GM23338 (cell line): ENCODE data around the gene MACROD1. TPM values are rescaled to one million over a fixed set of nuclear protein-coding genes. Genes with fewer than 3 reads are reported as not detected.
A peak's percentile ranks its signal among the peaks of the same experiment; 100 is the strongest.

Experiments used
- ATAC-seq: fragments of 200-7000 bp; cut with Tn5 transposase; 3 replicates; pipeline ENCODE4 v1.9.1; 2020
- DNase-seq: peaks from one replicate; pipeline ENCODE4 v3.0.0-alpha.2; 2015; ENCODE audit warnings: low spot score
- H2AFZ ChIP-seq: fragments of 200-600 bp; sonication (generic); 2 replicates; pipeline ENCODE4 v1.8.0; 2016; ENCODE audit warnings: antibody characterized with exemption, mild to moderate bottlenecking, moderate library complexity
- H3F3A ChIP-seq: fragments of 200-600 bp; sonication (generic); replicated peaks from 2 replicates; pipeline ENCODE4 v1.8.0; 2017; ENCODE audit warnings: antibody characterized with exemption, mixed run types, low read depth
- H3K27ac ChIP-seq: fragments of 200-600 bp; sonication (generic); 2 replicates; pipeline ENCODE4 v1.6.1; 2016; ENCODE audit warnings: low read depth
- H3K27me3 ChIP-seq: fragments of 200-600 bp; sonication (generic); 2 replicates; pipeline ENCODE4 v1.8.0; 2016; ENCODE audit warnings: mild to moderate bottlenecking, mixed run types, moderate library complexity; ENCODE audit not compliant: insufficient read depth
- H3K36me3 ChIP-seq: fragments of 200-600 bp; sonication (generic); 2 replicates; pipeline ENCODE4 v1.8.0; 2016; ENCODE audit warnings: mild to moderate bottlenecking; ENCODE audit not compliant: insufficient read depth
- H3K4me1 ChIP-seq: fragments of 200-600 bp; sonication (generic); 2 replicates; pipeline ENCODE4 v1.8.0; 2016; ENCODE audit warnings: mild to moderate bottlenecking, moderate library complexity; ENCODE audit not compliant: insufficient read depth
- H3K4me2 ChIP-seq: fragments of 200-600 bp; sonication (generic); 2 replicates; pipeline ENCODE4 v1.7.1; 2017; ENCODE audit warnings: mixed run types
- H3K4me3 ChIP-seq: fragments of 200-600 bp; sonication (generic); 2 replicates; pipeline ENCODE4 v1.6.1; 2016; ENCODE audit warnings: mixed run types
- H3K79me2 ChIP-seq: fragments of 200-600 bp; sonication (generic); replicated peaks from 2 replicates; pipeline ENCODE4 v1.8.0; 2017; ENCODE audit warnings: mild to moderate bottlenecking; ENCODE audit not compliant: insufficient read depth
- H3K9me2 ChIP-seq: fragments of 200-600 bp; sonication (generic); 2 replicates; pipeline ENCODE4 v1.8.0; 2017; ENCODE audit not compliant: insufficient read depth
- H4K20me1 ChIP-seq: fragments of 200-600 bp; sonication (generic); replicated peaks from 2 replicates; pipeline ENCODE4 v1.8.0; 2017; ENCODE audit warnings: mild to moderate bottlenecking; ENCODE audit not compliant: insufficient read depth
- H3K27ac Mint-ChIP-seq: 2 replicates; pipeline ENCODE4 v1.8.0; 2020; ENCODE audit warnings: inconsistent platforms, mild to moderate bottlenecking, moderate library complexity, mixed read lengths
- H3K27me3 Mint-ChIP-seq: 3 replicates; pipeline ENCODE4 v1.8.0; 2022; ENCODE audit warnings: low read depth, mild to moderate bottlenecking, moderate library complexity, mixed read lengths, inconsistent platforms; ENCODE audit not compliant: insufficient read depth, poor library complexity
- H3K36me3 Mint-ChIP-seq: 3 replicates; pipeline ENCODE4 v1.8.0; 2021; ENCODE audit warnings: low read depth, mild to moderate bottlenecking, inconsistent platforms, moderate library complexity, mixed read lengths
- H3K4me1 Mint-ChIP-seq: 3 replicates; pipeline ENCODE4 v1.8.0; 2020; ENCODE audit warnings: mild to moderate bottlenecking, inconsistent platforms, mixed read lengths
- H3K4me3 Mint-ChIP-seq: 3 replicates; pipeline ENCODE4 v1.8.0; 2021; ENCODE audit warnings: moderate library complexity, mild to moderate bottlenecking, inconsistent platforms, mixed read lengths
- H3K9me3 Mint-ChIP-seq: 3 replicates; pipeline ENCODE4 v1.8.0; 2020; ENCODE audit warnings: moderate library complexity, mild to moderate bottlenecking, inconsistent platforms, mixed read lengths
- CREB1 ChIP-seq: fragments of 250-450 bp; sonication (Bioruptor Pico); IDR thresholded peaks from 2 replicates; pipeline ENCODE4 v1.5.0; 2020; ENCODE audit warnings: low read depth, mild to moderate bottlenecking, moderate library complexity
- ETS1 ChIP-seq: IDR thresholded peaks from 2 replicates; pipeline ENCODE4 v1.6.1; 2016; ENCODE audit warnings: antibody characterized with exemption
- EZH2phosphoT487 ChIP-seq: fragments of 200-600 bp; sonication (generic); IDR thresholded peaks from one replicate; pipeline ENCODE4 v1.8.1; 2018; ENCODE audit warnings: antibody characterized with exemption; ENCODE audit not compliant: unreplicated experiment
- REST ChIP-seq: IDR thresholded peaks from one replicate; pipeline ENCODE4 v1.6.1; 2018; ENCODE audit warnings: antibody characterized with exemption; ENCODE audit not compliant: unreplicated experiment
- ZNF114 ChIP-seq: fragments of 250-450 bp; sonication (Bioruptor Pico); IDR thresholded peaks from 2 replicates; pipeline ENCODE4 v1.5.0; 2020; ENCODE audit warnings: mild to moderate bottlenecking, moderate library complexity
- polyA plus RNA-seq: library from polyadenylated mRNA; unstranded; fragments of >200 nt; fragmentation: Nextera tagmentation; extraction: Ambion mirVana; gene quantifications from 2 replicates; pipeline ENCODE4 v1.2.1, GENCODE V29; 2016
- total RNA-seq: library from RNA; depleted of rRNA; stranded (reverse); fragments of >200 nt; shearing (Covaris generic); gene quantifications from 2 replicates; pipeline ENCODE4 v1.2.3, GENCODE V29; 2014

MACROD1 gene
- total and polyA plus RNA-seq, 2 experiments from 2014 or later = 33.0 to 51.6 TPM

DNA sequence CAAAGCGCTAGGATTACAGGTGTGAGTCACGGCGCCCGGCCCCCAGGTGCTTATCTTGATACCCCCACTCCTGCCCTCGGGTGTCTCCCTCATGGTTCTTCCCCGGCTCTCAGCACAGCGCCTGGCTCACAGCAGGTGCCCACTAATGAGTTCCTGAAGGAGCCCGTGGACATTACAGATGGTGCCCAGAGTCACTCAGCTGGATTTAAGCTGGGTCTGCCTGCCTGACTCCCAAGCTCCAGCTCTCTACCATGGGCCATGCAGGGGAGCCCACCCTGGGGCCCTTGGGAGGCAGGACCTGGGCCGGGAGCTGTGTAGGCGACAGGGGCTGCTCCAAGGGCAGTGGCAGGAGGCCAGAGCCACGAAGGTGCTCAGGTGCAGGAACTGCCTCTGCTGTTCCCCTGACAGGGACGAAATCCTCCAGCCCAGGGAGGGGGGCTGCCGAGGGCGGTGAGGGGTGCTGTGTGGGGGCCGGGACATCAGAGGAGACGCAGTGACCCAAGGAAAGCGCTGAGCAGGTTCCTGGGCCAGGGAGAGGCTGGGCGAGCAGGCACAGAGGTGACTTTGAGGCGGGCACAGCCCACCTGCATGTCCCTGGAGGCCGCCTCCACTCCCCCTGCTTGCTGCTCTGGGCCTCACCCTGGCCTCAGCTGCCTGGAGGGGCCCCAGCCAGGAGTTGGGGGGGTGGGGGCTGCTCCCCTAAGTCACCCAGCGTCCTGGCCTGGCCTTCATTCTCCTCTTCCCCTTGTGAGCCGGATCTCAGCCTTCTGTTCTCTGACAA is 144.7 kb downstream of the MACROD1 start:
- Histone ChIP-seq H4K20me1 (no peaks in the 10 kb centered on the region), H2AFZ (no peak overlapping the region), H3K4me1 (peaks cover 49% of the 10 kb centered on the region), H3K4me3 (0 out of 2 replicates have a peak overlapping the region, but pooled peaks have one; percentile 36), H3K27me3 (peaks cover 27% of the 10 kb centered on the region), H3K9me2 (no peaks in the 10 kb centered on the region), H3K79me2 (no peaks in the 10 kb centered on the region), H3F3A (peaks cover 25% of the 10 kb centered on the region), H3K27ac (no peak overlapping the region), H3K36me3 (no peaks in the 10 kb centered on the region), H3K4me2 (peak overlapping the region; percentile 75)
- peaks cover 49% of the 10 kb centered on the region for H3K4me1 Mint-ChIP-seq
- H3K4me3 Mint-ChIP-seq = peak overlapping the region; percentile 42; the same call in 1 of the 3 replicates
- ATAC-seq (no peak; the same call in 2 of the 3 replicates), DNase-seq (no peak)
- no peaks in the 10 kb centered on the region for H3K36me3 Mint-ChIP-seq
- no peak for TF ChIP-seq ZNF114 (CRISPR knock-in tag)
- TF ChIP-seq EZH2phosphoT487 = no peak
- no peak for TF ChIP-seq CREB1
- no peak overlapping the region for H3K27ac Mint-ChIP-seq
- H3K9me3 Mint-ChIP-seq = no peaks in the 10 kb centered on the region
- peaks cover 45% of the 10 kb centered on the region for H3K27me3 Mint-ChIP-seq

- Mint-ChIP-seq H3K4me3 (no peak overlapping the region), H3K27ac (no peak overlapping the region), H3K9me3 (no peaks in the 10 kb centered on the region), H3K4me1 (peaks cover 44% of the 10 kb centered on the region), H3K36me3 (no peaks in the 10 kb centered on the region), H3K27me3 (peaks cover 41% of the 10 kb centered on the region)
- Histone ChIP-seq H3K4me2 (peak overlapping the region; percentile 14; the same call in 1 of the 2 replicates), H2AFZ (no peak overlapping the region), H3F3A (peaks cover 8% of the 10 kb centered on the region; the same call in 1 of the 2 replicates), H3K4me1 (peaks cover 33% of the 10 kb centered on the region), H3K9me2 (no peaks in the 10 kb centered on the region), H3K27me3 (peaks cover 40% of the 10 kb centered on the region), H3K4me3 (no peak overlapping the region), H4K20me1 (no peaks in the 10 kb centered on the region), H3K79me2 (no peaks in the 10 kb centered on the region), H3K36me3 (no peaks in the 10 kb centered on the region), H3K27ac (no peak overlapping the region)
- DNase-seq = no peak
- ATAC-seq = peak; percentile 41
- TF ChIP-seq ETS1 (no peak), REST (peak; percentile 51)
Observed at GRCh38 chr11:64019106-64020037, 146.5 kb downstream of the MACROD1 start.
